GM21529 (cell line): ENCODE results near the gene ZNF22.

Experiments
- ATAC-seq: cut with Tn5 transposase; IDR thresholded peaks from one replicate; pipeline ENCODE4 v1.9.1; 2021; ENCODE audit not compliant: unreplicated experiment

The ZNF22 gene

GRCh38 chr10:45000752-45001380 is at the start of gene ZNF22:
TSS of gene ZNF22 (plus strand) at chr10:45000923. CDS start at chr10:45003369, 2,446 bp downstream.
- ATAC-seq, result peak; percentile 72

- ATAC-seq, result no peak
Observed at GRCh38 chr10:44951576-44952226, 49.0 kb upstream of the ZNF22 start.

GRCh38 chr10:44952779-44953231 is 47.9 kb upstream of the ZNF22 start:
- ATAC-seq, result no peak

GRCh38 chr10:44954042-44954441 is 46.7 kb upstream of the ZNF22 start:
- no peak for ATAC-seq

GRCh38 chr10:44954962-44955361 is 45.8 kb upstream of the ZNF22 start:
- no peak for ATAC-seq

- ATAC-seq, result no peak
Observed at GRCh38 chr10:44955413-44956070, 45.2 kb upstream of the ZNF22 start.

GRCh38 chr10:44956226-44956625 is 44.5 kb upstream of the ZNF22 start:
- no peak for ATAC-seq

GRCh38 chr10:44956717-44957706 is 43.7 kb upstream of the ZNF22 start:
- ATAC-seq, result no peak

GRCh38 chr10:44958196-44958897 is 42.4 kb upstream of the ZNF22 start:
- no peak for ATAC-seq

GRCh38 chr10:44958898-44959246 is 41.9 kb upstream of the ZNF22 start:
- no peak for ATAC-seq

GRCh38 chr10:44959247-44960087 is 41.3 kb upstream of the ZNF22 start, which contains the start of gene RASSF4:
TSS of gene RASSF4 (plus strand) at chr10:44959802. CDS start at chr10:44970203, 10,401 bp downstream.
- peak; percentile 94 for ATAC-seq

GRCh38 chr10:44960088-44960460 is 40.6 kb upstream of the ZNF22 start:
- no peak for ATAC-seq

- no peak for ATAC-seq
Observed at GRCh38 chr10:44960482-44961229, 40.1 kb upstream of the ZNF22 start.

- ATAC-seq, result no peak
Observed at GRCh38 chr10:44961230-44961571, 39.5 kb upstream of the ZNF22 start.

GRCh38 chr10:44961931-44962750 is 38.6 kb upstream of the ZNF22 start:
- ATAC-seq, result no peak

GRCh38 chr10:44962870-44963738 is 37.6 kb upstream of the ZNF22 start:
- peak; percentile 19 for ATAC-seq
